ENCODE data around the gene SIRT3.
"Not testable (repeated sequence)": the region's sequence is repeated elsewhere in the genome, so short reads cannot be mapped to it uniquely, and the experiment has no call there.

DNA sequence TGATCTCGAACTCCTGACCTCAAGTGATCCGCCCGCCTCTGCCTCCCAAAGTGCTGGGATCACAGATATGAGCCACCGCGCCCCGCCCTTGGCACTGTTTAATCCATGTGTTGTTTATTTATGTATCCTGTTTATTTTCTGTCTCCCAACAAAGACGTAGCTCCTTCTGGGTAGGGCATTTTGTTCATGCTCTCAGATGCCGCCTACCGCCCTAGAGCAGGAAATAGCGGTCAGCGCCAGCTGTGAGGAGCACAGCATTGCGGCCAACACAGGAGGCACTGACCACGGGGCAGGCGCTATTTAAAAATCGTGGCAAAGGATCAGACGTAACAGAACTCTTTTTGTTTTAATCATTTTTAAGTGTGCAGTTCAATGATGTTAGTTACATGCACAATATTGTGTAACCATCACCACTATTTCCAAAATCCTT, 32.6 kb upstream of the SIRT3 start:
- not testable (repeated sequence) for TF ChIP-seq CTCF, POLR2AphosphoS5, POLR2A (IDR thresholded peaks at IDR 0.05)
